ENCODE data around the gene UTP25.

- TF ChIP-seq CTCF (IDR thresholded peaks at IDR 0.05) (no peak), EP300 (IDR thresholded peaks at IDR 0.05) (no peak)
Measured at GRCh38 chr1:209815931-209816341, 11.8 kb upstream of the UTP25 start.

All from ovary (tissue), 3 donors.